GM19328 (cell line): ENCODE measurements around the gene SMDT1.
"Not testable (repeated sequence)": the region's sequence is repeated elsewhere in the genome, so short reads cannot be mapped to it uniquely, and the experiment has no call there.

Source experiments
- ATAC-seq: cut with Tn5 transposase; IDR thresholded peaks from one replicate; pipeline ENCODE4 v1.9.1; 2021; ENCODE audit warnings: mild to moderate bottlenecking, moderate library complexity; ENCODE audit not compliant: unreplicated experiment

Gene SMDT1

GRCh38 chr22:42108848-42109247, 29.3 kb downstream of the SMDT1 start:
- no peak for ATAC-seq

GRCh38 chr22:42111798-42112197, 32.3 kb downstream of the SMDT1 start:
- no peak for ATAC-seq

GRCh38 chr22:42112793-42113192, 33.3 kb downstream of the SMDT1 start:
- ATAC-seq, result not testable (repeated sequence)

DNA sequence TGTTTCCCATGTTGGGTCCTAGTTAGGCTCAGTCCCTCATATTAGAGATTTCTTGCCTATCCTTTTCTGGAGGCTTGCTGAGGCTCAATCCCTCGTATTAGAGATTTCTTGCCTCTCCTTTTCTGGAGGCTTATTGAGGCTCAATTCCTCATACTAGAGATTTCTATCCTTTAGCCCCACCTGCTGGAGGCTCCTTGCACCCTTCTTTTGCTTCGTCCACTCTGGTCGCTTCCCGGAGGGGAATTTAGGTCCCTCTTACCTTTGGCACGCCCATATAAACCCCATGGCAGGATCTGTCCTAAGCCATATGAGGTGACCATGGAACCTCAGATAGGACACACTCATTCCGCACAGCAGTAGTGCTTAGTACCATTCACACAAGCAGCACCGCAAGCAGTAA, 35.2 kb downstream of the SMDT1 start:
- ATAC-seq, result no peak

- not testable (repeated sequence) for ATAC-seq
These were observed 35.9 kb downstream of the SMDT1 start for GRCh38 chr22:42115420-42115830.

DNA sequence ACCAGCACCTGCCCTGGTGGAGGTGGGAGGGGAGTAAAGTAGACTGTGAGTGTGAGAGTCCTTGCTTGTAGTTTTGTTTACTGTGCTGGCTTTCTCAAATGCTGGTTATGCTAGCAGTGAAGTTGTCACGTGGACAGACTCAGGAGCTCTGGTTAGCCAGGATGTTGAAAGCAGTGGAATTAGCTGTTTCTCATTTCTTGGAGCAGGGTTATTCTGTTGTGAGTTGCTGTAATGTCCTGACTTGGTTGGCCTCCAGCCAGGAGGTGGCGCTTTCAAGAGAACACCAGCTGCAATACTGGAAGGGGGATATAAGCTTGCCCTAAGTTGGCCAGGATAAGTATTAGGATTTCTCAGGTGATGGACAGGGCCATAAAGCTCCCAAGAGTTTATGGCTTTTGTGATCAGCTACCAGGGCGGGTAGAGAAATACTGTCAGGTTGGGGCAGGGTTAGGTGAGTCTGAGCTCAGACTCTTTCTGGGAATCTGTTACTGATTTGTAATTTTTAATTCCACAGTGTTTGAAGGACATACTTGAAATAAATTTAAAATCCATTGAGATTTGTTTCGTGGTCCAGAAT, 37.4 kb downstream of the SMDT1 start:
- ATAC-seq, result no peak

- not testable (repeated sequence) for ATAC-seq
These were observed 40.9 kb downstream of the SMDT1 start for GRCh38 chr22:42120231-42121021.

DNA sequence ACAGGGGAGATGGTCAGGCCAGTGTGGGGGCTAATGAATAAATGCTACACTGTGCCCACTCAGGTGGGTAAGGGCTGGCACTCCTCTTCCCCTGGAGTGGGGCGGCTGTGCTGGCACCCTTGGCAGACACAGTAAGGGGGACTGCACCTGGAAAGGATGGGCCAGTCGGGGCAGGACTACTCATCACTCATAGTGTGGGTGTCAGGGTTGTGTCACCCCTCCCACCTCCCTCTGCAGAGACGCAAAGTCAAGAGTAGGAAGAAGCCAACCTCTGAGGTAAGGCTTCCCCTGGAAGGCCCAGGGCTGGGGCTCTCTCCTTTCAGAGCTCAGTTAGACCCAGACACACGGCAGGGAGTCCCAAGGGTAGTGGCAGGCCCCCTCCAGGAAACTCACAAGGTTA, 44.0 kb downstream of the SMDT1 start:
- ATAC-seq, result not testable (repeated sequence)

DNA sequence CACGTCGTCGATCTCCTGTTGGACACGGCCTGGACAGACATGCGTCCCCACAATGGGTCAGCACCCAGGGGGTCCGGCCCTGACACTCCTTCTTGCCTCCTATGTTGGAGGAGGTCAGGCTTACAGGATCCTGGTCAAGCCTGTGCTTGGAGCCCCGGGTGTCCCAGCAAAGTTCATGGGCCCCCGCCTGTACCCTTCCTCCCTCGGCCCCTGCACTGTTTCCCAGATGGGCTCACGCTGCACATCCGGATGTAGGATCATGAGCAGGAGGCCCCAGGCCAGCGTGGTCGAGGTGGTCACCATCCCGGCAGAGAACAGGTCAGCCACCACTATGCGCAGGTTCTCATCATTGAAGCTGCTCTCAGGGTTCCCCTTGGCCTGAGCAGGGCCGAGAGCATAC, 48.1 kb downstream of the SMDT1 start:
- ATAC-seq, result no peak

- not testable (repeated sequence) for ATAC-seq
These were observed 48.5 kb downstream of the SMDT1 start for GRCh38 chr22:42128007-42128406.

- not testable (repeated sequence) for ATAC-seq
These were observed 49.5 kb downstream of the SMDT1 start for GRCh38 chr22:42128776-42129694.

GRCh38 chr22:42130182-42130581, 50.7 kb downstream of the SMDT1 start:
- ATAC-seq, result not testable (repeated sequence)

DNA sequence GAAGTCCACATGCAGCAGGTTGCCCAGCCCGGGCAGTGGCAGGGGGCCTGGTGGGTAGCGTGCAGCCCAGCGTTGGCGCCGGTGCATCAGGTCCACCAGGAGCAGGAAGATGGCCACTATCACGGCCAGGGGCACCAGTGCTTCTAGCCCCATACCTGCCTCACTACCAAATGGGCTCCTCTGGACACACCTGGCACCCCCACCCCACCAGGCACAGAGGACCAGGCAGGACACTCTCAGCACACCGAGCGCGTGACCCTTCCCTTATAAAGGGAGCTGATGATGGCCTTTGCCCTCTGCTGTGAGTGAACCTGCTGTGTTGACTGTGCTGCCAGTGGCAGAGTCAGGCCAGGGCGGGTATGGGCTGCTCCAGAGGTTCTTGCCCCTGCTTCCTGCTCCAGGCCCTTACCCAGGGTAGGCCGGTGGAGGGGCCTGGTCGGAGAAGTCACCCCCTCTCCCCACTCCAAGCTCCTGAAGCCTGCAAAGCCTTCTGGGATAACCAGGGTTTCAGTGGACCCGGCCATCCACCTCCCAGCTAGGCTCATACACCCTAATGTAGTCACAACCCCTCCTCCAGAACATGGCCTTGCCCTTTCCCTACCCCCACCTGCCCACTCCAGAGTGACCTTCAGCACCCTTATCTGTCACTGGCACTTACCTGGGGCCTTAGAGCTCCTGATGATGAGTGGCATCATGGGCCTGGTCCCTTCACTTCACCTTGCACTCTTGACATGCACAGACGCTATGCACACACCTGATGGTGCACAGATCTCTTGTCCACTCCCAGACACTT, 51.3 kb downstream of the SMDT1 start, which contains the start of gene CYP2D6:
Gene CYP2D6, minus strand, starts transcription at position 172 of the 793 bp plus-strand sequence. Its CDS starts 19 bp downstream, at position 153.
- ATAC-seq, result not testable (repeated sequence)

GRCh38 chr22:42131562-42131961, 52.1 kb downstream of the SMDT1 start:
- no peak for ATAC-seq

GRCh38 chr22:42132457-42132856, 53.0 kb downstream of the SMDT1 start:
- ATAC-seq, result no peak
